ENCODE data around the gene BACE2. TPM values are rescaled to one million over a fixed set of nuclear protein-coding genes. Genes with fewer than 3 reads are reported as not detected.

The BACE2 gene
- total and polyA plus RNA-seq, 2 of the 4 experiments (the other 2 are of a cell fraction): 17.0 to 35.5 TPM

GRCh38 chr21:41228492-41228891 is 60.5 kb downstream of the BACE2 start:
- no peak overlapping the region for H4K8ac ChIP-seq (ENCODE audit: low read depth in 2 of 2, low read length in 2 of 2)
- WGBS, 2 experiments (ENCODE audit: extremely low coverage in 2 of 2, insufficient read length in 1 of 2): no CpG with 5 or more reads among the region's 5 CpGs
- in situ Hi-C loops (cut with MboI; ENCODE audit: low sequenced_read_pairs): no loop called here
- intact Hi-C loops (cut with micrococcal nuclease): no loop called here
- H3K9ac ChIP-seq (ENCODE audit: low read depth, low read length): no peak overlapping the region
- 0 out of 2 replicates have a peak, but pooled peaks cover 2% of the 10 kb centered on the region for H3K36me3 ChIP-seq (ENCODE audit: control insufficient read depth, insufficient read depth, low read length)
- H3K4ac ChIP-seq (ENCODE audit: low read depth, low read length): no peak overlapping the region
- no TSS peak for BruUV-seq (replicated peaks)
- H3K4me1 ChIP-seq (ENCODE audit: control insufficient read depth, insufficient read depth, low read length): no peaks in the 10 kb centered on the region
- H3K79me1 ChIP-seq (ENCODE audit: low read depth in 1 of 2, low read length in 2 of 2): no peaks in the 10 kb centered on the region
- H3K18ac ChIP-seq (ENCODE audit: low read depth, low read length): no peak overlapping the region
- H3K4me3 ChIP-seq (ENCODE audit: insufficient read depth, low read depth, low read length): no peak overlapping the region
- dilution Hi-C loops (cut with HindIII; ENCODE audit: low sequenced_read_pairs, unreplicated experiment): no loop called here
- TF ChIP-seq RFX5 (IDR thresholded peaks at IDR 0.05; ENCODE audit: low read depth, low read length) (no peak), POLR2A (IDR thresholded peaks at IDR 0.05; ENCODE audit: low read depth, low read length) (no peak), NFE2L2 (IDR thresholded peaks at IDR 0.05; ENCODE audit: low read depth, low read length) (no peak), CTCF (conservative IDR thresholded peaks at IDR 0.05; ENCODE audit: low read depth, low read length) (no peak), MAZ (IDR thresholded peaks at IDR 0.05; ENCODE audit: borderline replicate concordance, low read depth, low read length) (no peak), MAFK (IDR thresholded peaks at IDR 0.05; ENCODE audit: low read depth, low read length) (no peak), RAD21 (IDR thresholded peaks at IDR 0.05; ENCODE audit: low read length) (no peak), CHD1 (IDR thresholded peaks at IDR 0.05; ENCODE audit: low read depth, low read length) (no peak), RCOR1 (IDR thresholded peaks at IDR 0.05; ENCODE audit: insufficient replicate concordance, low read length) (no peak), FOS (IDR thresholded peaks at IDR 0.05; ENCODE audit: low read depth, low read length) (no peak), CEBPB (IDR thresholded peaks at IDR 0.05; ENCODE audit: low read depth, low read length) (no peak)
- H3K9me1 ChIP-seq (ENCODE audit: insufficient read depth, low read length): no peaks in the 10 kb centered on the region
- H4K91ac ChIP-seq (ENCODE audit: insufficient read depth, low read depth, low read length): no peak overlapping the region
- no peak overlapping the region for H2BK20ac ChIP-seq (ENCODE audit: low read depth, low read length)
- no peaks in the 10 kb centered on the region for H4K20me1 ChIP-seq (ENCODE audit: insufficient read depth, low read length)
- H4K5ac ChIP-seq (ENCODE audit: low read depth, low read length): no peak overlapping the region
- no peak overlapping the region for H2AK9ac ChIP-seq (replicated peaks; ENCODE audit: low read depth, low read length, poor library complexity)
- H3K23ac ChIP-seq (ENCODE audit: low read depth, low read length): no peak overlapping the region
- DNase-seq (no peak), ATAC-seq (ENCODE audit: low read depth) (no peak)
- H2BK120ac ChIP-seq (ENCODE audit: low read depth, low read length): no peak overlapping the region
- CTCF ChIA-PET: no interaction called here
- no peak overlapping the region for H2AK5ac ChIP-seq (ENCODE audit: low read depth, low read length)
- H3K4me2 ChIP-seq (ENCODE audit: low read depth, low read length): no peak overlapping the region
- POLR2A ChIA-PET (ENCODE audit: unreplicated experiment): no interaction called here
- no peak overlapping the region for H3K14ac ChIP-seq (replicated peaks; ENCODE audit: low read depth, low read length)
- H2BK5ac ChIP-seq (ENCODE audit: low read depth, low read length, poor library complexity, severe bottlenecking): no peak overlapping the region
- H3K27ac ChIP-seq (ENCODE audit: insufficient read depth, low read length): no peak overlapping the region
- H2BK15ac ChIP-seq (ENCODE audit: low read depth, low read length): no peak overlapping the region
- no peak overlapping the region for H2AFZ ChIP-seq (replicated peaks; ENCODE audit: low read length, poor library complexity)
- no peaks in the 10 kb centered on the region for H3K9me3 ChIP-seq (ENCODE audit: control insufficient read depth, insufficient read depth, low read length)
- H3K56ac ChIP-seq (ENCODE audit: extremely low read depth, insufficient read depth, low read length): no peak overlapping the region
- no peaks in the 10 kb centered on the region for H3K27me3 ChIP-seq (ENCODE audit: control insufficient read depth, insufficient read depth, low read length)

All from IMR-90 (cell line).